ENCODE data around the gene UBE2L5.
"Not testable (repeated sequence)": the region's sequence is repeated elsewhere in the genome, so short reads cannot be mapped to it uniquely, and the experiment has no call there.

- peak; percentile 51 for TF ChIP-seq CTCF (IDR thresholded peaks at IDR 0.05; ENCODE audit: borderline replicate concordance, extremely low read depth, low read length, poor library complexity, severe bottlenecking)
- TF ChIP-seq EZH2 (IDR thresholded peaks at IDR 0.05; ENCODE audit: borderline replicate concordance, low read depth, low read length, severe bottlenecking): not testable (repeated sequence)
These were observed 39.2 kb downstream of the UBE2L5 start for GRCh38 chr13:30461279-30462066.
